K562 (cell line): ENCODE results near the gene FAM98C. TPM values are rescaled to one million over a fixed set of nuclear protein-coding genes. Genes with fewer than 3 reads are reported as not detected.
A peak's percentile ranks its signal among the peaks of the same experiment; 100 is the strongest.

Source experiments
- ATAC-seq: fragments of 200-7000 bp; cut with Tn5 transposase; 3 replicates; pipeline ENCODE4 v1.9.1; 2020; ENCODE audit warnings: moderate library complexity
- BruUV-seq: library from RNA; stranded (reverse); fragments of 400-500 nt; replicated peaks from 2 replicates; lab custom pipeline; 2021; lab: Mats Ljungman, UMichigan
- CTCF ChIA-PET: fragments of 300-600 bp; formaldehyde crosslinking; extraction: SDS; loops from one replicate; lab custom pipeline; 2021; ENCODE audit warnings: low intra/inter-chr PET ratio; lab: Yijun Ruan, JAX
- POLR2A ChIA-PET: fragments of 300-600, 350-650 bp; sonication (Branson Sonifier 250); formaldehyde crosslinking; extraction: SDS; loops from one replicate; lab custom pipeline; 2021; ENCODE audit warnings: antibody characterized with exemption, inconsistent platforms; lab: Yijun Ruan, JAX
- DNase-seq, 4 experiments: peaks; one replicate each; pipeline versions ENCODE4 v3.0.0 to v3.0.0-alpha.2; 2011 to 2018; ENCODE audit warnings: low spot score in 3 of 4, mixed read lengths in 3 of 4; ENCODE audit errors: extremely low read depth in 1 of 4
- FAIRE-seq: peaks from 2 replicates; lab custom pipeline; 2011; peaks lifted over from hg19 to GRCh38; lab: Jason Lieb, UNC
- H2AFZ ChIP-seq: 2 replicates; pipeline ENCODE4 v1.6.0; 2011; ENCODE audit warnings: low read depth, low read length, control low read depth, inconsistent platforms
- H3K27ac ChIP-seq: fragments of 200-600 bp; 3 replicates; pipeline ENCODE4 v1.8.0; 2011; ENCODE audit warnings: low read depth, mild to moderate bottlenecking, control low read depth, inconsistent platforms, low read length, moderate library complexity, mixed read lengths; ENCODE audit errors: extremely low read depth
- H3K27me3 ChIP-seq, 2 experiments: fragments of 300-600 bp in 1 of 2; 2 replicates in 1 of 2; 3 replicates in 1 of 2; pipeline versions ENCODE4 v1.6.0 to v1.8.0; 2011; ENCODE audit warnings: inconsistent platforms in 2 of 2, low read length in 2 of 2, mild to moderate bottlenecking in 1 of 2, mixed read lengths in 1 of 2, moderate library complexity in 1 of 2; ENCODE audit not compliant: control insufficient read depth in 2 of 2, insufficient read depth in 2 of 2
- H3K36me3 ChIP-seq: fragments of 300-600 bp; 3 replicates; pipeline ENCODE4 v1.8.0; 2011; ENCODE audit warnings: mild to moderate bottlenecking, low read length, inconsistent platforms; ENCODE audit not compliant: control insufficient read depth, insufficient read depth
- H3K4me1 ChIP-seq, 2 experiments: fragments of 200-600 bp in 1 of 2; replicated peaks in 1 of 2; 2 replicates in 1 of 2; 3 replicates in 1 of 2; pipeline versions ENCODE4 v1.5.1 to v1.8.0; 2011; ENCODE audit warnings: inconsistent platforms in 2 of 2, low read length in 2 of 2, mild to moderate bottlenecking in 1 of 2, mixed read lengths in 1 of 2, moderate library complexity in 1 of 2; ENCODE audit not compliant: control insufficient read depth in 2 of 2, insufficient read depth in 2 of 2
- H3K4me2 ChIP-seq: 2 replicates; pipeline ENCODE4 v1.6.1; 2011; ENCODE audit warnings: low read length, control low read depth, inconsistent platforms, mixed read lengths; ENCODE audit not compliant: insufficient read depth
- H3K4me3 ChIP-seq: fragments of 200-600 bp; sonication (generic), shearing (Covaris generic); 2 replicates; pipeline ENCODE4 v1.5.1; 2016; ENCODE audit warnings: control low read depth, inconsistent platforms
- H3K79me2 ChIP-seq: fragments of 200-600 bp; 3 replicates; pipeline ENCODE4 v1.8.0; 2011; ENCODE audit warnings: low read length, inconsistent platforms; ENCODE audit not compliant: control insufficient read depth, insufficient read depth
- H3K9ac ChIP-seq, 2 experiments: 2 replicates each; pipeline versions ENCODE4 v1.6.0 to v1.6.1; 2011; ENCODE audit warnings: low read depth in 2 of 2, low read length in 2 of 2, control low read depth in 1 of 2, inconsistent platforms in 1 of 2, mild to moderate bottlenecking in 1 of 2, mixed read lengths in 1 of 2; ENCODE audit not compliant: insufficient read depth in 1 of 2
- H3K9me1 ChIP-seq: one replicate; pipeline ENCODE4 v1.6.0; 2011; ENCODE audit warnings: inconsistent platforms, mild to moderate bottlenecking, low read length, moderate library complexity; ENCODE audit not compliant: control insufficient read depth, insufficient read depth
- H3K9me3 ChIP-seq: replicated peaks from 2 replicates; pipeline ENCODE4 v1.5.1; 2011; ENCODE audit warnings: low read depth, low read length, inconsistent platforms; ENCODE audit not compliant: control insufficient read depth, insufficient read depth
- H4K20me1 ChIP-seq: replicated peaks from 2 replicates; pipeline ENCODE4 v1.6.1; 2011; ENCODE audit warnings: low read length, inconsistent platforms, mixed read lengths; ENCODE audit not compliant: control insufficient read depth, insufficient read depth
- CREB3 ChIP-seq: fragments of 450-650 bp; conservative IDR thresholded peaks from 2 replicates; pipeline ENCODE4 v1.6.1; 2016; ENCODE audit warnings: missing genetic modification characterization, low read depth, mild to moderate bottlenecking, missing compliant biosample characterization, moderate library complexity
- MAFG ChIP-seq: fragments of 450-650 bp; conservative IDR thresholded peaks from 2 replicates; pipeline ENCODE4 v1.6.1; 2016; ENCODE audit warnings: missing genetic modification characterization, missing compliant biosample characterization
- PTTG1 ChIP-seq: fragments of 450-650 bp; IDR thresholded peaks from 2 replicates; pipeline ENCODE4 v1.6.1; 2016; ENCODE audit warnings: low read depth, mild to moderate bottlenecking, missing genetic modification characterization, missing compliant biosample characterization
- RBM25 ChIP-seq: fragments of 200-400 bp; formaldehyde crosslinking; IDR thresholded peaks from 2 replicates; pipeline ENCODE4 v1.6.1; 2018; ENCODE audit warnings: low read length, low read depth, moderate library complexity; ENCODE audit not compliant: severe bottlenecking
- TCF7 ChIP-seq: sonication (generic); IDR thresholded peaks from 2 replicates; pipeline ENCODE4 v1.6.1; 2016; ENCODE audit warnings: antibody characterized with exemption, borderline replicate concordance
- ZNF121 ChIP-seq: sonication (generic); formaldehyde crosslinking; conservative IDR thresholded peaks from 2 replicates; pipeline ENCODE4 v1.8.0; 2022; ENCODE audit warnings: missing genetic modification reagents
- ZNF445 ChIP-seq: fragments of 250-450 bp; sonication (Bioruptor Pico); IDR thresholded peaks from 2 replicates; pipeline ENCODE4 v1.4.0; 2020; ENCODE audit warnings: low read depth, mild to moderate bottlenecking, moderate library complexity
- WGBS: fragments of 100-300 bp; shearing (Covaris generic); methylation state at CpG from one replicate; pipeline ENCODE4 v1.1.6; 2016; ENCODE audit warnings: low coverage, mixed read lengths; ENCODE audit not compliant: insufficient coverage; ENCODE audit errors: missing lambda C conversion rate; 5-methylcytosine and 5-hydroxymethylcytosine counted together
- in situ Hi-C: fragments of 300-500 bp; cut with MboI; formaldehyde crosslinking; loops from 4 replicates; pipeline ENCODE4 v1.15.0; 2018; ENCODE audit warnings: inconsistent platforms, mixed read lengths
- intact Hi-C: fragments of 100-400 bp; cut with micrococcal nuclease; formaldehyde crosslinking; loops from 2 replicates; pipeline ENCODE4 v1.14.2; 2022
- polyA plus RNA-seq, 8 experiments: library from polyadenylated mRNA; depleted of rRNA in 4 of 8; stranded (reverse) in 5 of 8; unstranded in 3 of 8; fragments of >200 nt; fragmentation: Nextera tagmentation in 2 of 8; fragmentation: Illumina TruSeq in 1 of 8; extraction: Ambion mirVana in 2 of 8; extraction: Trizol in 1 of 8; gene quantifications; 2 replicates each; pipeline versions ENCODE4 v1.2.1 to v1.2.3, GENCODE V29; 2011 to 2014; ENCODE audit warnings: inconsistent platforms in 1 of 8, missing spikeins in 1 of 8
- total RNA-seq, 7 experiments: library from RNA; depleted of rRNA in 6 of 7; stranded (reverse); fragments of >200 nt in 6 of 7; fragmentation: Illumina TruSeq in 2 of 7; extraction: Trizol in 2 of 7; gene quantifications; 2 replicates each; pipeline versions ENCODE4 v1.2.1 to v1.2.3, GENCODE V29; 2011 to 2021; ENCODE audit warnings: low replicate concordance in 1 of 7

FAM98C gene
- total and polyA plus RNA-seq, 9 of the 15 experiments (the other 6 are each of a cell fraction or from before 2014, with no cell fraction given), result 1.7 to 43.8 (median 13.7) TPM

- FAIRE-seq, result no peak
Observed at GRCh38 chr19:38377052-38377451, 25.8 kb upstream of the FAM98C start.

DNA sequence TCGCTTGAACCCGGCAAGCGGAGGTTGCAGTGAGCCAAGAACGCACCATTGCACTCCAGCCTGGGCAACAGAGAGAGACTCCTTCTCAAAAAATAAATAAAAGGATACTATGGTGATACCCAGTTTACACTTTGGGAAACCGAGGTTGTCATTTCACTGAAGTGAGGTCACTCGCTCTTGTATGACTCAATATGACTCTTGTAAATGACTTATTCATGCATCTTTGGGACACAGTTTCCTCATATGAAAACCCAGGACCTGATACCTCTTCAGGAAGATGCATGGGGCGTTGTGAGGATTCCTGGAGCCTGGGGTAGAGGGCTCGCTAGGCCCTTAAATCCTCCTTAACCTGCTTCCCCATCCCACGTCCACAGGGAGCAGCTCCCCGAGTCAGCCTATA, 24.0 kb upstream of the FAM98C start:
- FAIRE-seq, result no peak
- TF ChIP-seq TCF7 (no peak), PTTG1 (tag) (no peak), MAFG (no peak)
- TF ChIP-seq, all 486 proteins: peak for 0
- in situ Hi-C loops (no loop called here), intact Hi-C loops (no loop called here)
- no peak overlapping the region for H3K4me3 ChIP-seq
- peaks cover 46% of the 10 kb centered on the region for H3K79me2 ChIP-seq
- BruUV-seq, result no TSS peak
- no peaks in the 10 kb centered on the region for H3K9me1 ChIP-seq
- ChIA-PET CTCF (no interaction called here), POLR2A (interaction anchor here (2.0 kb wide), 1 partner anchor 9 kb away, joined by 6 read pairs; the partner anchor contains the start of gene GGN)
- WGBS, result 97% methylated on average over 10 of the region's 10 CpGs
- H2AFZ ChIP-seq, result no peak overlapping the region
- no peak overlapping the region for H3K27ac ChIP-seq
- no peak for DNase-seq
- no peaks in the 10 kb centered on the region for H3K27me3 ChIP-seq
- peak overlapping the region in 1 of 2 experiments; percentile 31; a peak in 1 of 4 replicates for H3K9ac ChIP-seq
- peaks cover under 1 to 13% of the 10 kb centered on the region in 2 experiments; a peak in 4 of 5 replicates for H3K4me1 ChIP-seq
- no peak for ATAC-seq
- H3K36me3 ChIP-seq, result peaks cover 81% of the 10 kb centered on the region
- no peak overlapping the region for H3K4me2 ChIP-seq
- no peaks in the 10 kb centered on the region for H3K9me3 ChIP-seq
- H4K20me1 ChIP-seq, result peaks cover 16% of the 10 kb centered on the region

More at GRCh38 chr19:38377052-38377451, 25.8 kb upstream of the FAM98C start:
- peaks cover 16% of the 10 kb centered on the region for H4K20me1 ChIP-seq
- WGBS, result 98% methylated on average over 4 of the region's 4 CpGs
- no peak overlapping the region for H3K27ac ChIP-seq
- no TSS peak for BruUV-seq
- no peak overlapping the region for H2AFZ ChIP-seq
- H3K9ac ChIP-seq, result no peak overlapping the region
- peaks cover 64% of the 10 kb centered on the region for H3K36me3 ChIP-seq
- H3K9me1 ChIP-seq, result no peaks in the 10 kb centered on the region
- ChIA-PET POLR2A (interaction anchor here (0.6 to 2.0 kb wide), 2 partner anchors 11 to 143 kb away, joined by 3 to 6 read pairs; partner anchors contain the start of gene GGN), CTCF (no interaction called here)
- no peaks in the 10 kb centered on the region; the same call in 1 of the 2 replicates for H3K9me3 ChIP-seq
- TF ChIP-seq CREB3 (tag) (no peak), RBM25 (peak; percentile 11), ZNF445 (CRISPR knock-in tag) (no peak), ZNF121 (CRISPR knock-in tag) (peak; percentile 70)
- H3K79me2 ChIP-seq, result peaks cover 46% of the 10 kb centered on the region
- intact Hi-C loops (no loop called here), in situ Hi-C loops (no loop called here)
- H3K4me2 ChIP-seq, result no peak overlapping the region
- no peak overlapping the region for H3K4me3 ChIP-seq
- peaks cover 4 to 13% of the 10 kb centered on the region in 2 experiments; a peak in 4 of 5 replicates for H3K4me1 ChIP-seq
- DNase-seq, result no peak
- ATAC-seq, result no peak
- H3K27me3 ChIP-seq, result no peaks in the 10 kb centered on the region
